ENCODE measurements around the gene GPR62.

GPR62 gene

GRCh38 chr3:51985063-51985462 is 29.9 kb downstream of the GPR62 start:
- Histone ChIP-seq H3K9me3 (ENCODE audit: insufficient read depth, low read depth, low read length) (peaks cover 3% of the 10 kb centered on the region), H2AFZ (ENCODE audit: insufficient read depth, low read length, poor library complexity) (no peak overlapping the region), H3K79me2 (ENCODE audit: control insufficient read depth, insufficient read depth, low read length, poor library complexity) (peaks cover 2% of the 10 kb centered on the region), H2BK5ac (ENCODE audit: low read depth, low read length, poor library complexity) (no peak overlapping the region), H3K9ac (ENCODE audit: low read length) (no peak overlapping the region), H2BK120ac (ENCODE audit: insufficient read depth, low read length, poor library complexity) (no peak overlapping the region), H4K91ac (ENCODE audit: low read depth, low read length) (no peak overlapping the region), H4K12ac (ENCODE audit: low read depth, low read length) (no peak overlapping the region), H2AK5ac (ENCODE audit: low read length) (no peak overlapping the region), H4K8ac (ENCODE audit: low read depth, low read length) (no peak overlapping the region), H3K79me1 (ENCODE audit: low read length) (peaks cover 15% of the 10 kb centered on the region), H3K36me3 (ENCODE audit: control insufficient read depth in 1 of 2, insufficient read depth in 2 of 2, low read length in 2 of 2) (peaks cover 0 to 2% of the 10 kb centered on the region in 2 experiments), H3K4ac (ENCODE audit: low read depth, low read length) (no peak overlapping the region), H3K27me3 (ENCODE audit: insufficient read depth, low read length) (no peaks in the 10 kb centered on the region), H3K27ac (ENCODE audit: low read depth, low read length) (no peak overlapping the region), H3K14ac (ENCODE audit: low read length) (no peak overlapping the region), H3K4me2 (ENCODE audit: low read length) (no peak overlapping the region), H3K4me3 (ENCODE audit: low read depth, low read length) (no peak overlapping the region), H2BK12ac (ENCODE audit: low read length) (no peak overlapping the region), H3K23ac (ENCODE audit: low read length) (no peak overlapping the region), H3K18ac (ENCODE audit: low read length) (no peak overlapping the region), H3K4me1 (ENCODE audit: control insufficient read depth in 1 of 2, insufficient read depth in 2 of 2, low read length in 2 of 2) (peaks cover 7 to 9% of the 10 kb centered on the region in 2 experiments)
- WGBS (ENCODE audit: extremely low coverage, insufficient coverage, insufficient read length), result no CpG with 5 or more reads among the region's 6 CpGs
- no peak for DNase-seq

DNA sequence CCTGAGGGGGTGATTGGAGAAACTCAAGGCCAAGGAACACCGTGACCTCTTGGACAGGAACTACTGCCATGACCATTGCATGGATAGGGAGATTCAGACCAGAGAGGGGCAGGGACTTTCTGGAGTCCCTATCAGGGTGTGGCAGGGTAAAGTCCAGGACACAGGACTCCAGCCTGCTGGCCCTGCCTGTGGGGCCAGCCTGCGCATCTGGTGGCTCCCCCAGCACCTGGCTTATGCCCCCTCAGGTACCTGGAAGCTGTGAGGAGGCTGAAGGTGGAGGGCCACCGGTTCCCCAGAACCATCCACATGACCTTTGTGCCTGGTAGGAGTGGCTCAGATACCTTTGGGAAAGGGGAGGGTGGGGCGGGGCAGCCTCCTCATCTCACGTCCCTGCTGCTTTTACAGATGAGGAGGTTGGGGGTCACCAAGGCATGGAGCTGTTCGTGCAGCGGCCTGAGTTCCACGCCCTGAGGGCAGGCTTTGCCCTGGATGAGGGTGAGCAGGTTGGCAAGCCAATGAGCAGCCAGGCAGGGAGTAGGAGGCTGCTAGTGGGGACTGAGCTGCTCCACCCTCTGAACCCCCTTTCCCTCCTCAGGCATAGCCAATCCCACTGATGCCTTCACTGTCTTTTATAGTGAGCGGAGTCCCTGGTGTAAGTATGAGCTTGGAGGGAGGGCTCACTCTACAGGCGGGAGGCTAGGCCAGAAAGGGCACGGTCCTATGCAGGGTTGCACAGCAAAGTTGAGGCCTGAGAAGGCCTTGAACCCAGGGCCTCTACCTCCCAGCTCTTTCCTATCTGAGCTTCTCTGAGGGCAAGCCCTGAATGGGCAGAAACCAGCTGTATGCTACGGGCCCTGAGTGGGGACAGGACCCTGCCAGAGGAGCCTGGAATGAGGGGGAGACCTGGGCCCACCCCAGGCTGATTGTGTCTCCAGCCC is 31.1 kb downstream of the GPR62 start:
- no CpG with 5 or more reads among the region's 12 CpGs for WGBS (ENCODE audit: extremely low coverage, insufficient coverage, insufficient read length)
- peaks cover 15% of the 10 kb centered on the region for H3K79me1 ChIP-seq (ENCODE audit: low read length)
- no peak overlapping the region for H3K9ac ChIP-seq (ENCODE audit: low read length)
- peaks cover under 1 to 3% of the 10 kb centered on the region in 2 experiments for H3K36me3 ChIP-seq (ENCODE audit: control insufficient read depth in 1 of 2, insufficient read depth in 2 of 2, low read length in 2 of 2)
- no peak overlapping the region for H2BK120ac ChIP-seq (ENCODE audit: insufficient read depth, low read length, poor library complexity)
- no peak overlapping the region for H4K12ac ChIP-seq (ENCODE audit: low read depth, low read length)
- H4K91ac ChIP-seq (ENCODE audit: low read depth, low read length), result no peak overlapping the region
- H3K27ac ChIP-seq (ENCODE audit: low read depth, low read length), result no peak overlapping the region
- H3K79me2 ChIP-seq (ENCODE audit: control insufficient read depth, insufficient read depth, low read length, poor library complexity), result peaks cover 2% of the 10 kb centered on the region
- H3K4me2 ChIP-seq (ENCODE audit: low read length), result no peak overlapping the region
- H3K4ac ChIP-seq (ENCODE audit: low read depth, low read length), result no peak overlapping the region
- H3K23ac ChIP-seq (ENCODE audit: low read length), result no peak overlapping the region
- H2AFZ ChIP-seq (ENCODE audit: insufficient read depth, low read length, poor library complexity), result no peak overlapping the region
- H2BK12ac ChIP-seq (ENCODE audit: low read length), result no peak overlapping the region
- H2AK5ac ChIP-seq (ENCODE audit: low read length), result no peak overlapping the region
- H3K14ac ChIP-seq (ENCODE audit: low read length), result no peak overlapping the region
- H4K8ac ChIP-seq (ENCODE audit: low read depth, low read length), result no peak overlapping the region
- peaks cover 7 to 9% of the 10 kb centered on the region in 2 experiments for H3K4me1 ChIP-seq (ENCODE audit: control insufficient read depth in 1 of 2, insufficient read depth in 2 of 2, low read length in 2 of 2)
- no peaks in the 10 kb centered on the region for H3K27me3 ChIP-seq (ENCODE audit: insufficient read depth, low read length)
- no peaks in the 10 kb centered on the region for H3K9me3 ChIP-seq (ENCODE audit: insufficient read depth, low read depth, low read length)
- H3K4me3 ChIP-seq (ENCODE audit: low read depth, low read length), result no peak overlapping the region
- no peak overlapping the region for H2BK5ac ChIP-seq (ENCODE audit: low read depth, low read length, poor library complexity)
- no peak overlapping the region for H3K18ac ChIP-seq (ENCODE audit: low read length)
- DNase-seq, result no peak

- Histone ChIP-seq H3K36me3 (ENCODE audit: control insufficient read depth in 1 of 2, insufficient read depth in 2 of 2, low read length in 2 of 2) (peaks cover 13 to 15% of the 10 kb centered on the region in 2 experiments), H4K91ac (ENCODE audit: low read depth, low read length) (no peak overlapping the region), H3K79me1 (ENCODE audit: low read length) (peaks cover 12% of the 10 kb centered on the region), H3K14ac (ENCODE audit: low read length) (no peak overlapping the region), H2BK12ac (ENCODE audit: low read length) (no peak overlapping the region), H4K12ac (ENCODE audit: low read depth, low read length) (no peak overlapping the region), H3K4me1 (ENCODE audit: control insufficient read depth in 1 of 2, insufficient read depth in 2 of 2, low read length in 2 of 2) (peaks cover 4 to 6% of the 10 kb centered on the region in 2 experiments), H4K8ac (ENCODE audit: low read depth, low read length) (no peak overlapping the region), H2AFZ (ENCODE audit: insufficient read depth, low read length, poor library complexity) (no peak overlapping the region), H3K27me3 (ENCODE audit: insufficient read depth, low read length) (no peaks in the 10 kb centered on the region), H3K18ac (ENCODE audit: low read length) (no peak overlapping the region), H3K4ac (ENCODE audit: low read depth, low read length) (no peak overlapping the region), H3K23ac (ENCODE audit: low read length) (no peak overlapping the region), H2AK5ac (ENCODE audit: low read length) (no peak overlapping the region), H2BK120ac (ENCODE audit: insufficient read depth, low read length, poor library complexity) (no peak overlapping the region), H3K9me3 (ENCODE audit: insufficient read depth, low read depth, low read length) (no peaks in the 10 kb centered on the region), H3K4me2 (ENCODE audit: low read length) (no peak overlapping the region), H2BK5ac (ENCODE audit: low read depth, low read length, poor library complexity) (no peak overlapping the region), H3K9ac (ENCODE audit: low read length) (no peak overlapping the region), H3K4me3 (ENCODE audit: low read depth, low read length) (no peak overlapping the region), H3K79me2 (ENCODE audit: control insufficient read depth, insufficient read depth, low read length, poor library complexity) (peaks cover 2% of the 10 kb centered on the region), H3K27ac (ENCODE audit: low read depth, low read length) (no peak overlapping the region)
- WGBS (ENCODE audit: extremely low coverage, insufficient coverage, insufficient read length), result no CpG with 5 or more reads among the region's 7 CpGs
- DNase-seq, result no peak
These were observed 32.4 kb downstream of the GPR62 start for GRCh38 chr3:51987568-51987967.

- Histone ChIP-seq H3K4me2 (ENCODE audit: low read length) (no peak overlapping the region), H3K4me3 (ENCODE audit: low read depth, low read length) (no peak overlapping the region), H2AK5ac (ENCODE audit: low read length) (no peak overlapping the region), H3K9ac (ENCODE audit: low read length) (no peak overlapping the region), H2BK120ac (ENCODE audit: insufficient read depth, low read length, poor library complexity) (no peak overlapping the region), H3K14ac (ENCODE audit: low read length) (no peak overlapping the region), H2BK5ac (ENCODE audit: low read depth, low read length, poor library complexity) (no peak overlapping the region), H3K36me3 (ENCODE audit: control insufficient read depth in 1 of 2, insufficient read depth in 2 of 2, low read length in 2 of 2) (peaks cover 20 to 23% of the 10 kb centered on the region in 2 experiments), H4K91ac (ENCODE audit: low read depth, low read length) (no peak overlapping the region), H2AFZ (ENCODE audit: insufficient read depth, low read length, poor library complexity) (no peak overlapping the region), H2BK12ac (ENCODE audit: low read length) (no peak overlapping the region), H3K23ac (ENCODE audit: low read length) (no peak overlapping the region), H3K79me1 (ENCODE audit: low read length) (peaks cover 3% of the 10 kb centered on the region), H3K79me2 (ENCODE audit: control insufficient read depth, insufficient read depth, low read length, poor library complexity) (no peaks in the 10 kb centered on the region), H3K27me3 (ENCODE audit: insufficient read depth, low read length) (no peaks in the 10 kb centered on the region), H3K18ac (ENCODE audit: low read length) (no peak overlapping the region), H4K8ac (ENCODE audit: low read depth, low read length) (no peak overlapping the region), H3K4me1 (ENCODE audit: control insufficient read depth in 1 of 2, insufficient read depth in 2 of 2, low read length in 2 of 2) (peaks cover 6 to 7% of the 10 kb centered on the region in 2 experiments), H3K27ac (ENCODE audit: low read depth, low read length) (no peak overlapping the region), H4K12ac (ENCODE audit: low read depth, low read length) (no peak overlapping the region), H3K9me3 (ENCODE audit: insufficient read depth, low read depth, low read length) (no peaks in the 10 kb centered on the region), H3K4ac (ENCODE audit: low read depth, low read length) (no peak overlapping the region)
- no peak for DNase-seq
- WGBS (ENCODE audit: extremely low coverage, insufficient coverage, insufficient read length), result no CpG with 5 or more reads among the region's 15 CpGs
These were observed 33.3 kb downstream of the GPR62 start for GRCh38 chr3:51988286-51989146.
